Right lobe of liver (tissue), 4 donors: ENCODE results near the gene TFCP2L1.

ENCODE experiments used
- CTCF ChIP-seq, 4 donors: fragments of 200-600 bp in 3 of 4; fragments of 450-650 bp in 1 of 4; IDR thresholded peaks; one replicate each; pipeline versions ENCODE4 v1.5.1 to v1.8.0; 2016 to 2022; ENCODE audit warnings: antibody characterized with exemption in 4 of 4, mild to moderate bottlenecking in 2 of 4
- POLR2A ChIP-seq: fragments of 450-650 bp; IDR thresholded peaks from one replicate; pipeline ENCODE4 v1.6.1; 2017; ENCODE audit warnings: antibody characterized with exemption, mild to moderate bottlenecking
- donor health status: DM: no; HTN: no; CAD: no.
- donor health status: DM: no; HTN: no; CAD: no.
- donor health status: DM: no; HTN: yes; CAD: no.

DNA sequence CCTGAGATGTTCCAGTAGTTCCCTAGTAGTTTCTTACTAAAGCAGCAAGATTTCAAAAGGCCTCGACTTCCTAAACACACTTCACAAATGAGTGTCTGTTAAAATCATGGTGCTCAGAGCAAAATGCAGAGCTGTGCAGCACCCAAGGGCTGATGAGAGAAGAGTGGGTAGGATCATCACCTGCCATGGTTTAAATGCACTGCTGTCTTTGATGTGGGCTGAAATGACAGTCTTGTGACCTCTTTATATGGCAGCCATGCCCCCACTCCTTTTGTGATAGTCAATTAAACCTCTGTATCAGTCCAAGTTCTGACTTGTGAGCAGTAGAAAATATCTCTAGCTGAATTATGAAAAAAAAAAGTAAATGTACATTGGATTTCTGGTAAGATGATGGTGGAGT is 107.1 kb downstream of the TFCP2L1 start:
- TF ChIP-seq CTCF (IDR thresholded peaks at IDR 0.05) (no peak), POLR2A (no peak)
